ENCODE data around the gene CORO2B.

The CORO2B gene

GRCh38 chr15:68554721-68555678, 23.8 kb upstream of the CORO2B start:
- DNase-seq (ENCODE audit: low read depth in 2 of 2): no peak

GRCh38 chr15:68555679-68556037, 23.1 kb upstream of the CORO2B start:
- DNase-seq (ENCODE audit: low read depth in 2 of 2): no peak

GRCh38 chr15:68556139-68556990, 22.4 kb upstream of the CORO2B start:
- no peak for DNase-seq (ENCODE audit: low read depth in 2 of 2)

- no peak for DNase-seq (ENCODE audit: low read depth in 2 of 2)
Observed at GRCh38 chr15:68557469-68558317, 21.1 kb upstream of the CORO2B start.

- DNase-seq (ENCODE audit: low read depth in 2 of 2): no peak
Observed at GRCh38 chr15:68558318-68559305, 20.2 kb upstream of the CORO2B start.

- peak; percentile 62 to 69 for DNase-seq (ENCODE audit: low read depth in 2 of 2)
Observed at GRCh38 chr15:68559345-68560310, 19.2 kb upstream of the CORO2B start.

GRCh38 chr15:68560501-68561113, 18.2 kb upstream of the CORO2B start:
- no peak for DNase-seq (ENCODE audit: low read depth in 2 of 2)

GRCh38 chr15:68561171-68561900, 17.5 kb upstream of the CORO2B start:
- no peak for DNase-seq (ENCODE audit: low read depth in 2 of 2)

- no peak for DNase-seq (ENCODE audit: low read depth in 2 of 2)
Observed at GRCh38 chr15:68561901-68562300, 16.9 kb upstream of the CORO2B start.

GRCh38 chr15:68564173-68564572, 14.6 kb upstream of the CORO2B start:
- no peak for DNase-seq (ENCODE audit: low read depth in 2 of 2)

GRCh38 chr15:68565234-68565633, 13.6 kb upstream of the CORO2B start:
- no peak for DNase-seq (ENCODE audit: low read depth in 2 of 2)

- DNase-seq (ENCODE audit: low read depth in 2 of 2): no peak
Observed at GRCh38 chr15:68565726-68566125, 13.1 kb upstream of the CORO2B start.

GRCh38 chr15:68566377-68566954, 12.3 kb upstream of the CORO2B start:
- DNase-seq (ENCODE audit: low read depth in 2 of 2): no peak

- DNase-seq (ENCODE audit: low read depth in 2 of 2): no peak
Observed at GRCh38 chr15:68567345-68567744, 11.4 kb upstream of the CORO2B start.

GRCh38 chr15:68570974-68571373, 7.8 kb upstream of the CORO2B start:
- DNase-seq (ENCODE audit: low read depth in 2 of 2): no peak

GRCh38 chr15:68571582-68571981, 7.2 kb upstream of the CORO2B start:
- no peak for DNase-seq (ENCODE audit: low read depth in 2 of 2)

- DNase-seq (ENCODE audit: low read depth in 2 of 2): no peak
Observed at GRCh38 chr15:68572309-68572708, 6.5 kb upstream of the CORO2B start.

- no peak for DNase-seq (ENCODE audit: low read depth in 2 of 2)
Observed at GRCh38 chr15:68572921-68573320, 5.9 kb upstream of the CORO2B start.

All from activated CD4-positive, alpha-beta T cell treated with anti-CD3 and anti-CD28 coated beads for 24 hours (primary cell).